H9 (cell line): ENCODE measurements around the gene PDIA3. TPM values are rescaled to one million over a fixed set of nuclear protein-coding genes. Genes with fewer than 3 reads are reported as not detected.
"Not testable (repeated sequence)": the region's sequence is repeated elsewhere in the genome, so short reads cannot be mapped to it uniquely, and the experiment has no call there.

Source experiments
- DNase-seq: peaks from one replicate; pipeline ENCODE4 v3.0.0-alpha.2; 2017
- H2AFZ ChIP-seq: one replicate; pipeline ENCODE4 v1.6.1; 2013; ENCODE audit warnings: mild to moderate bottlenecking, low read length, control low read depth, moderate library complexity
- H2AK5ac ChIP-seq: 2 replicates; pipeline ENCODE4 v1.6.1; 2013; ENCODE audit warnings: low read length, control low read depth, mixed read lengths; ENCODE audit not compliant: insufficient read length
- H2BK120ac ChIP-seq: one replicate; pipeline ENCODE4 v1.6.1; 2013; ENCODE audit warnings: low read depth, mild to moderate bottlenecking, low read length, control low read depth, inconsistent platforms; ENCODE audit not compliant: poor library complexity, severe bottlenecking
- H2BK12ac ChIP-seq: 2 replicates; pipeline ENCODE4 v1.6.1; 2013; ENCODE audit warnings: low read length, control low read depth, mixed read lengths, low read depth; ENCODE audit not compliant: insufficient read length
- H2BK15ac ChIP-seq: 2 replicates; pipeline ENCODE4 v1.6.1; 2013; ENCODE audit warnings: low read depth, low read length, control low read depth
- H2BK20ac ChIP-seq: one replicate; pipeline ENCODE4 v1.6.1; 2013; ENCODE audit warnings: low read depth, mild to moderate bottlenecking, low read length, control low read depth, inconsistent platforms; ENCODE audit not compliant: poor library complexity, severe bottlenecking
- H2BK5ac ChIP-seq: 2 replicates; pipeline ENCODE4 v1.6.1; 2013; ENCODE audit warnings: low read length, control low read depth, mixed read lengths; ENCODE audit not compliant: insufficient read length
- H3K14ac ChIP-seq: 2 replicates; pipeline ENCODE4 v1.6.1; 2013; ENCODE audit warnings: low read length, control low read depth; ENCODE audit not compliant: insufficient read depth
- H3K18ac ChIP-seq: 2 replicates; pipeline ENCODE4 v1.6.1; 2013; ENCODE audit warnings: low read depth, mild to moderate bottlenecking, mixed read lengths, low read length, control low read depth; ENCODE audit not compliant: insufficient read length
- H3K23ac ChIP-seq: 2 replicates; pipeline ENCODE4 v1.6.1; 2013; ENCODE audit warnings: low read length, control low read depth, mixed read lengths, low read depth; ENCODE audit not compliant: insufficient read length
- H3K23me2 ChIP-seq: 2 replicates; pipeline ENCODE4 v1.6.1; 2013; ENCODE audit warnings: low read depth, mild to moderate bottlenecking, mixed read lengths, low read length, control low read depth; ENCODE audit not compliant: insufficient read length, poor library complexity, severe bottlenecking
- H3K27ac ChIP-seq: 2 replicates; pipeline ENCODE4 v1.5.1; 2013; ENCODE audit warnings: low read length, control low read depth, mixed read lengths, low read depth; ENCODE audit not compliant: insufficient read length
- H3K27me3 ChIP-seq: 2 replicates; pipeline ENCODE4 v1.6.1; 2013; ENCODE audit warnings: low read length, control low read depth, inconsistent platforms; ENCODE audit not compliant: insufficient read depth
- H3K4ac ChIP-seq: 2 replicates; pipeline ENCODE4 v1.6.1; 2013; ENCODE audit warnings: low read depth, mild to moderate bottlenecking, control low read depth, inconsistent platforms, low read length, moderate library complexity
- H3K4me1 ChIP-seq: 2 replicates; pipeline ENCODE4 v1.6.1; 2013; ENCODE audit warnings: low read length, control low read depth, inconsistent platforms; ENCODE audit not compliant: insufficient read depth
- H3K4me2 ChIP-seq: 2 replicates; pipeline ENCODE4 v1.6.1; 2013; ENCODE audit warnings: low read length, control low read depth, mixed read lengths; ENCODE audit not compliant: insufficient read length, insufficient read depth
- H3K56ac ChIP-seq: 2 replicates; pipeline ENCODE4 v1.6.1; 2013; ENCODE audit warnings: low read depth, mild to moderate bottlenecking, mixed read lengths, low read length, control low read depth; ENCODE audit not compliant: insufficient read length
- H3K79me1 ChIP-seq: 2 replicates; pipeline ENCODE4 v1.6.1; 2013; ENCODE audit warnings: low read depth, mild to moderate bottlenecking, moderate library complexity, low read length, control low read depth, inconsistent platforms; ENCODE audit not compliant: insufficient read depth, poor library complexity, severe bottlenecking
- H3K79me2 ChIP-seq: 2 replicates; pipeline ENCODE4 v1.6.1; 2013; ENCODE audit warnings: low read length, control low read depth, inconsistent platforms; ENCODE audit not compliant: insufficient read depth
- H3K9ac ChIP-seq: 2 replicates; pipeline ENCODE4 v1.6.1; 2013; ENCODE audit warnings: low read length, control low read depth, mixed read lengths; ENCODE audit not compliant: insufficient read length; ENCODE audit errors: extremely low read depth
- H3K9me3 ChIP-seq: one replicate; pipeline ENCODE4 v1.6.1; 2013; ENCODE audit warnings: low read depth, low read length, inconsistent platforms; ENCODE audit not compliant: control insufficient read depth
- H3T11ph ChIP-seq: one replicate; pipeline ENCODE4 v1.6.1; 2013; ENCODE audit warnings: mild to moderate bottlenecking, low read length, control low read depth, inconsistent platforms
- H4K20me1 ChIP-seq: one replicate; pipeline ENCODE4 v1.6.1; 2013; ENCODE audit not compliant: control insufficient read depth, insufficient read length, insufficient read depth
- H4K5ac ChIP-seq: 2 replicates; pipeline ENCODE4 v1.6.1; 2013; ENCODE audit warnings: low read depth, mild to moderate bottlenecking, mixed read lengths, low read length, control low read depth; ENCODE audit not compliant: insufficient read length
- H4K8ac ChIP-seq: replicated peaks from 2 replicates; pipeline ENCODE4 v1.6.1; 2013; ENCODE audit warnings: low read length, control low read depth, mixed read lengths, low read depth; ENCODE audit not compliant: insufficient read length
- H4K91ac ChIP-seq: 2 replicates; pipeline ENCODE4 v1.6.1; 2013; ENCODE audit warnings: low read depth, mild to moderate bottlenecking, moderate library complexity, mixed read lengths, low read length, control low read depth; ENCODE audit not compliant: insufficient read length
- H3K27ac Mint-ChIP-seq, 3 experiments: 2 replicates in 2 of 3; 3 replicates in 1 of 3; pipeline ENCODE4 v1.8.0; 2020 to 2021; ENCODE audit warnings: mixed read lengths in 3 of 3, mild to moderate bottlenecking in 1 of 3, moderate library complexity in 1 of 3
- H3K27me3 Mint-ChIP-seq: 2 replicates; pipeline ENCODE4 v1.8.0; 2021; ENCODE audit warnings: low read depth, mild to moderate bottlenecking, moderate library complexity, mixed read lengths
- H3K36me3 Mint-ChIP-seq, 3 experiments: 2 replicates in 2 of 3; 3 replicates in 1 of 3; pipeline ENCODE4 v1.8.0; 2020 to 2021; ENCODE audit warnings: low read depth in 3 of 3, mixed read lengths in 3 of 3; ENCODE audit not compliant: insufficient read depth in 1 of 3
- H3K4me1 Mint-ChIP-seq, 2 experiments: 2 replicates each; pipeline ENCODE4 v1.8.0; 2020; ENCODE audit warnings: mixed read lengths in 2 of 2
- H3K4me3 Mint-ChIP-seq, 2 experiments: 2 replicates in 1 of 2; 3 replicates in 1 of 2; pipeline ENCODE4 v1.8.0; 2020 to 2021; ENCODE audit warnings: mild to moderate bottlenecking in 2 of 2, mixed read lengths in 2 of 2, moderate library complexity in 1 of 2
- H3K9me3 Mint-ChIP-seq, 2 experiments: 2 replicates in 1 of 2; 3 replicates in 1 of 2; pipeline ENCODE4 v1.8.0; 2020; ENCODE audit warnings: mild to moderate bottlenecking in 2 of 2, mixed read lengths in 2 of 2, moderate library complexity in 1 of 2
- CTCF ChIP-seq: fragments of 200-600 bp; sonication (generic); conservative IDR thresholded peaks from 3 replicates; pipeline ENCODE4 v1.8.0; 2021; ENCODE audit warnings: antibody characterized with exemption, mild to moderate bottlenecking
- WGBS: extraction: QIAGEN DNeasy Blood & Tissue Kit; methylation state at CpG from one replicate; pipeline ENCODE4 v1.1.7; 2013; ENCODE audit warnings: missing lambda C conversion rate, low lambda C conversion rate, mixed read lengths; ENCODE audit not compliant: insufficient read length; ENCODE audit errors: extremely low coverage; 5-methylcytosine and 5-hydroxymethylcytosine counted together
- total RNA-seq: library from RNA; stranded (reverse); gene quantifications from 2 replicates; pipeline ENCODE4 v1.2.1, GENCODE V29; 2021

PDIA3 gene
- total RNA-seq, 1 experiment from 2014 or later, result 524 TPM

- whole genome bisulfite sequencing, result no CpG with 5 or more reads among the region's 4 CpGs
- H3K27ac ChIP-seq, result no peak overlapping the region
- H2BK120ac ChIP-seq, result no peak overlapping the region
- H2AK5ac ChIP-seq, result no peak overlapping the region
- DNase-seq, result no peak
- no peaks in the 10 kb centered on the region for H3K23me2 ChIP-seq
- H2AFZ ChIP-seq, result no peak overlapping the region
- H3K18ac ChIP-seq, result no peak overlapping the region
- no peaks in the 10 kb centered on the region for H3K36me3 Mint-ChIP-seq
- no peak overlapping the region for H4K91ac ChIP-seq
- no peak for TF ChIP-seq CTCF
- no peak overlapping the region for H2BK15ac ChIP-seq
- peaks cover 7% of the 10 kb centered on the region for H3K27me3 Mint-ChIP-seq
- H3K56ac ChIP-seq, result no peak overlapping the region
- no peak overlapping the region for H3T11ph ChIP-seq
- H3K79me1 ChIP-seq, result no peaks in the 10 kb centered on the region
- no peak overlapping the region for H3K27ac Mint-ChIP-seq
- no peak overlapping the region for H3K9ac ChIP-seq
- no peak overlapping the region for H3K14ac ChIP-seq
- no peaks in the 10 kb centered on the region for H4K20me1 ChIP-seq
- no peak overlapping the region for H2BK5ac ChIP-seq
- no peak overlapping the region for H2BK12ac ChIP-seq
- H4K8ac ChIP-seq, result no peak overlapping the region
- H3K4me1 ChIP-seq, result no peaks in the 10 kb centered on the region
- no peak overlapping the region for H3K4me3 Mint-ChIP-seq
- H3K4me1 Mint-ChIP-seq, result no peaks in the 10 kb centered on the region
- no peak overlapping the region for H3K4me2 ChIP-seq
- H3K23ac ChIP-seq, result no peak overlapping the region
- H3K4ac ChIP-seq, result no peak overlapping the region
- H3K27me3 ChIP-seq, result no peaks in the 10 kb centered on the region
- no peak overlapping the region for H2BK20ac ChIP-seq
- no peaks in the 10 kb centered on the region for H3K79me2 ChIP-seq
- no peaks in the 10 kb centered on the region for H3K9me3 Mint-ChIP-seq
- H3K9me3 ChIP-seq, result no peaks in the 10 kb centered on the region
- no peak overlapping the region for H4K5ac ChIP-seq
These were observed 23.1 kb upstream of the PDIA3 start for GRCh38 chr15:43723151-43723550.

GRCh38 chr15:43726306-43726705, 19.9 kb upstream of the PDIA3 start:
- not testable (repeated sequence) for H2BK12ac ChIP-seq, H3K4ac ChIP-seq, H3K4me2 ChIP-seq, H2BK5ac ChIP-seq, H3K79me2 ChIP-seq, H3K4me3 Mint-ChIP-seq, H3K79me1 ChIP-seq, H3K23ac ChIP-seq, H4K20me1 ChIP-seq, H2BK15ac ChIP-seq, H4K5ac ChIP-seq, H3K14ac ChIP-seq, H3T11ph ChIP-seq, H3K9me3 Mint-ChIP-seq, H3K9me3 ChIP-seq, H3K27me3 ChIP-seq, H3K9ac ChIP-seq, H2AK5ac ChIP-seq, H3K27ac ChIP-seq, H3K27me3 Mint-ChIP-seq, H4K8ac ChIP-seq, H3K27ac Mint-ChIP-seq, H2AFZ ChIP-seq, DNase-seq, H3K18ac ChIP-seq, H3K23me2 ChIP-seq, H3K4me1 ChIP-seq, H2BK20ac ChIP-seq, H3K36me3 Mint-ChIP-seq, H3K4me1 Mint-ChIP-seq, H3K56ac ChIP-seq, H4K91ac ChIP-seq, H2BK120ac ChIP-seq
- no CpG with 5 or more reads among the region's 1 CpG for WGBS
